NCI-H128 (cell line): Measurements from ENCODE around the gene CNGA1.
"Not testable (repeated sequence)": the region's sequence is repeated elsewhere in the genome, so short reads cannot be mapped to it uniquely, and the experiment has no call there.

Experiments used
- DNase-seq: peaks from one replicate; lab custom pipeline; 2025; ENCODE audit not compliant: unreplicated experiment; lab: John Stamatoyannopoulos, UW

Gene CNGA1

GRCh38 chr4:48031802-48032525 is 15.5 kb upstream of the CNGA1 start:
- DNase-seq = no peak

DNA sequence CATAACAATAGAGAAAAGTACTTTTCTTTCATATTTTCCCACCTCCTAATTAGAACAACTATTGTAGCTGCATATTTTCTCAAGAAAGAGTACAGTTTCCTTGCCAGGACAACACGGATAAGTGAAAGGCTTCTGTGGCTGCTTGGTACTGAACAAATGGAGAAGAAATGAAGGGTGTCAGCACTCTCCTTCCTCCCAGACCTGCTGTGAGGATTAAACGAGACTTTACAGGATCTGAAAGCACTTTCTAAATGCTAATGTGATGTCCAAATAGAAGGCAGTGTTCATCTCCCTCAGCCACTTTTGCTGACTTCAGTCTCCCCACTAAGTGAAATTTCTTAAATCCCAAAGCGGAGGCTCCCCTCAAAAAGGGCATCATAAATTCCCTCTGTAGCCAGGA is 14.0 kb upstream of the CNGA1 start:
- DNase-seq = no peak

DNA sequence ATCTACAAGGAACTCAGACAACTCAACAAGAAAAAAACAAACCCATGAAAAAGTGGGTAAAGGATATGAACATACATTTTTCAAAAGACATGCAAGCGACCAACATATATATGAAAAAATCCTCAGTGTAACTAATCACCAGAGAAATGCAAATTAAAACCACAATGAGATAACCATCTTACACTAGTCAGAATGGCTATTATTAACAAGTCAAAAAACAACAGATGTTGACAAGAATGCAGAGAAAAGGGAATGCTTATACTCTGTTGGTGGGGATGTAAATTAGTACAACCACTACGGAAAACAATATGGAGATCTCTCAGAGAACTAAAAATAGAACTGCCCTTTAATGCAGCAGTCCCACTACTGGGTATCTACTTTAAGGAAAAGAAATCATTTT is 12.2 kb upstream of the CNGA1 start:
- DNase-seq = no peak

DNA sequence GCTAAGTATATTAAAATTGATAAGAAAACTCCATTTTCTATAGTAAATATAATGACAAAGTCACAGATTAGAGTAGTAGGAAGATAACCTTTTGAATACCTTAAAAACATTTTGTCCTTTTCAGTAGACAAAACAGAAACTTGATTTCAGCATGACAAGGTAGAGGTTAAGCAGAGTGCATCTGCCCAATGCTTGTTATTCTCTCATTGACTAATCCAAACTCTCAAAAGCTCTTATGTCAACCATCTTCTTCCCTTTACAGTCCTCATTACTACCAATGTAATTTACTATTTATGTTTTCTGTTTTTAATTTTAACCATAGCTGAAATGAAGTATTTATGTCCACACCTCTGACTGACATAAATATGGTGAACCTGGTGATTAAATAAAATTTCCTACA is 11.2 kb upstream of the CNGA1 start:
- DNase-seq = no peak

DNA sequence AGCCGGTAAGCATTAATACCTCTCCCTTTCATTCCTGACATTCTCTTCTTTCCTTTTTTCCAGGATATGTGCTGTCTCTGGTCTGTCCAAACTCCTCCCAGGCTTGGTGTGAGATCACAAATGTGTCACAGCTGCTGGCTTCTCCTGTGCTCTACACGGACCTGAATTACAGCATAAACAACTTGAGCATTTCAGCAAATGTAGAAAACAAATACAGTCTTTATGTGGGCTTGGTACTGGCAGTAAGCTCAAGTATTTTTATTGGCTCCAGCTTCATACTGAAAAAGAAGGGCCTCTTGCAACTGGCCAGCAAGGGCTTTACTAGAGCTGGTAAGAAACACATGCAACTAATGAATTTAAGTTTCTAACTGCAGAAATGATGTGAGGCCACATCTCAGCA is 8.5 kb upstream of the CNGA1 start:
- DNase-seq = no peak

GRCh38 chr4:48024522-48024921 is 8.0 kb upstream of the CNGA1 start:
- no peak for DNase-seq

DNA sequence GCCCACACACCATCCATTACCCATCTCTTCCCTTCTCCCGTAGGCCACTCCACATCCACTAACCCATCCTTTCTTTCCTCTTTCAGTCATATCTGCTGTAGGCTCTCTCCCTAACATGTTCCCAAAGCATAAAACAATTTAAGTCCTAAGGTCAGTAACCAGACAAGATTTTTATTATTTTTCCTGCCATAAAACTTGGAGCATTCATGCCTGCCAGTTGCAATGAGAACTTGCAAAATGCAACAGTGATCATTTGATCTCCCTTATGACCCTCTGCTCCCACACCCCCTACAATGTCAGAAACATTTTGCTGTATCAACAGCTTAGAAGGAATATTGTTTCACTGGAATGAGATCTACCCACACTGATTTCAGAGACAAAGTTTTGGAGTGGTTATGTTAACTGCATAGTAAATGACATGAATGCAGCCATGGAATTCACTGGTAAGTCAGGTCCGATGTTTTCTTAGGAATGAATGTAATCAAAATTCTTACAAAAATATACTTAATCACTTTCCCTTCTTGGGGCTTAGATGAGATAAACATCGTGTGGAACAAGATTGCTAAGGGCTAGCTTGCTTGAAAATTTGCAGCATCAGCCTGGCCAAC is 5.8 kb upstream of the CNGA1 start:
- no peak for DNase-seq

DNA sequence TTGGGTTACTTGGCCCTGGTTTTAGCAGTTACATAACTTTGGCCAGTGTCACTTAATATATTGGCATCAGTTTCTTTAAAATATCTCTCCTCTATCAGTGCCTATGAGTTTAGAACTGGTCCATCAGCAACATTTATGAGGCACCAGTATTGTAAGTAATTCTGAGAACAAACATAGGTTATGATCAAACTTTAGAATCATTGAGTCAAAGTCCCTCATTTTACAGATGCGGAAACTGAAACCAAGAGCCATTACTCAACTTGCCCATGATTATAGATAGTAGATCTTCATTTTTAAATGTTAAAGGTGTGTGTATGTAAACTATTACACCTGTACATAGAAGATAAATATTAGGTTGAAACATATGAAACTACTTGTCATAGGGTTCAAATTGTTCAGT is 4.6 kb upstream of the CNGA1 start:
- no peak for DNase-seq

GRCh38 chr4:48018112-48018511 is 1.6 kb upstream of the CNGA1 start:
- DNase-seq = no peak

GRCh38 chr4:48017108-48017571 is 659 bp upstream of the CNGA1 start:
- no peak for DNase-seq

DNA sequence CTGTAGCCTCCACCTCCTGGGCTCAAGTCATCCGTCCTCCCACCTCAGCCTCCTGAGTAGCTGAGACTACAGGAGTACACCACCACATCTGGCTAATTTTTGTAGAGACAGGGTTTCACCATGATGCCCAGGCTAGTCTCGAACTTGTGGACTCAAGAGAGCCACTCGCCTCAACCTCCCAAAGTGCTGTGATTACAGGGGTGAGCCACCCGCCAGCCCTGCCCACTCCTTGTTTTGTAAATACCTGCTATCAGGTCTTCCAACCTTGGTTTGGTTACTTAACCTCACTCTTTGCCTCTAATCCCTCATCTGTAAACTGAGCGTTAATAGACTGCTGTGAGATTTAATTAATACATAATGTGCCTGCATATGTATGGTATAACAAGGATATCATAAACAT is 803 bp downstream of the CNGA1 start:
- DNase-seq = no peak

DNA sequence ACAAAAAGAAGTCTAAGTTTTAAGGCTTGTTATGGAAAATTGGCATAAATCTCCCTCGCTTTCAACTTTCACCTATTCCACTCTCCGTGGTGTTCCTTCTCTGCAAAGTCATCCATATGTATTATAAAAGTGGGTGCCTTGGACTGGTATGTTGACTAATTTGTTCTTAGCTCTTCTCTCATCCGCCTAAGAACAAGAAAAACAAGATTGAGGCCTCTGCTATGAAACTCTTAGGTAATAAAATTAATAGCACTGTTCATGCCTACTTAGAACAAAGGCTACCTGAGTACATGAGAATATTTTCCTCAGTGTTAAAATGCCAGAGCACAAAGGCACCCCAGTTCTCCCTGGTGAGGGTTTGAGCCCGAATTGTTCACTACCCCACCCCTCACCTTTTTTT is 1.3 kb downstream of the CNGA1 start:
- DNase-seq = no peak

GRCh38 chr4:48012824-48013223 is 3.7 kb downstream of the CNGA1 start:
- no peak for DNase-seq

GRCh38 chr4:48011722-48012121 is 4.8 kb downstream of the CNGA1 start:
- DNase-seq = no peak

DNA sequence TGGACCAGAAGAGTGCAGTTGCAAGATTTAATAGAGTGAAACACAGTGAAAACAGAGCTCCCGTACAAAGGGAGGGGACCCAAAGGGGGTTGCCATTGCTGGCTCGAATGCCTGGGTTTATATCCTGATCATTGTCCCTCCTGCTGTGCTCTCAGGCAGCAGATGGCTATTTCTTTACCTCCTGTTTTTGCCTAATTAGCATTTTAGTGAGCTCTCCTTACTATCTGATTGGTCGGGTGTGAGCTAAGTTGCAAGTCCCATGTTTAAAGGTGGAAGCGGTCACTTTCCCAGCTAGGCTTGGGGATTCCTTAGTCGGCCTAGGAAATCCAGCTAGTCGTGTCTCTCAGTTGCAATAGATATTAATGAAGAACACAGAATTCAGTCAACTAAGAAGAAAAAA is 5.6 kb downstream of the CNGA1 start:
- DNase-seq = not testable (repeated sequence)

DNA sequence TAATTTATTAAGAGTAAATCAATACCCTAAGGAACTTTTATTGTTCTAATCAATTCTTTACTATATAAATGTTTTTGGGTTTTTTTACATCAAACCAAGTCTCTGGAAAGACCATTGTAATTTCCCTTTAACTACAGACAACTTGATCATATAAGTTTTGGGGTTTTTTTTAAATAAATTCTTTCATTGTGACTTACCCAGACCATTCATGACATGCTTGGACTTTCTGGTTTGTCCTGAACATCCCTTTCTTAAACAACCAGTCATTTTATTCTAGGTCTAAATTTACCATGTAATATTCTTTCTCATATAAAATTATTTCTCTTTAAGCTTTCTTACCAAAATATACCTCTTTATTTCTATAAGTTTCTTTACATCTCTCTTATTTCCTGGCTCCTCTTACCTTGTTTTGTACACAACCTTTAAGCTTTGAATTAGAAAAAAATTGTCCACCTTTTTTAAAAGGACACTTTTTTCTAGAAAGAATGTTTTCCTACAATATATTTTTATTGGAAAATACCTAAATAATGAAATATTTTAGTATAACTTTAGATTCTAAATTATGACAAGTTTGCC is 8.4 kb downstream of the CNGA1 start:
- DNase-seq = no peak

DNA sequence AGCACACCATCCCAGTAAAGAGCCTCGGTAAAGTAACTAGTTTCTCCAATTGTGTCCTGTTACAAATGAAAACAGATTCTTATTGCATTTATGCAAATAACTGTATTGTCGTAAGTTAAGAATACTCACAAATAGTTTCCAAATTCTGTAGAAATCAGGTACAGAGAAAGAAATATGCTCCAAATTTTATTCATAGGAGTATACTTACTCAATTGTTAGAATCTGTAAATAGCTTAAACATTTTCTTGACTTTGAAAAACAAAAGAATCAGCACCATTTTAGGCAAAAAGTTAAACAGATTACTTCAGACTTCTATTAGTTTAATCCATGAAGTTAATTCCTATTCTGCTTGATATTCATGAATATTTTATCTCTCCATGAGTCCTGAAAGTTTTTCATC is 10.7 kb downstream of the CNGA1 start:
- no peak for DNase-seq

DNA sequence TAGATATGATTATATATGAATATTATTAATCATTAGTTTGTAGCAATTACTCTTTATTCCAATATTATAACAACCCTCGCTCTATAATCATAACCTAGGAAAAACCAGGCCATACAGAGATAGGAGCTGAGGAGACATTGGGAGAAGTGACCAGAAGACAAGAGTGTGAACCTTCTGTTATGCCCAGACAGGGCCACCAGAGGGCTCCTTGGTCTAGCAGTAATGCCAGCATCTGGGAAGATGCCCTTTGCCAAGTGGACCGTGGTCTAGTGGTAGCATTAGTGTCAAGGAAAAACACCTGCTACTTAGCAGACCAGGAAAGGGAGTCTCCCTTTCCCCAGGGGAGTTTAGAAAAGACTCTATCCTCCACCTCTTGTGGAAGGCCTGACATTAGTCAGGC is 12.9 kb downstream of the CNGA1 start:
- not testable (repeated sequence) for DNase-seq

DNA sequence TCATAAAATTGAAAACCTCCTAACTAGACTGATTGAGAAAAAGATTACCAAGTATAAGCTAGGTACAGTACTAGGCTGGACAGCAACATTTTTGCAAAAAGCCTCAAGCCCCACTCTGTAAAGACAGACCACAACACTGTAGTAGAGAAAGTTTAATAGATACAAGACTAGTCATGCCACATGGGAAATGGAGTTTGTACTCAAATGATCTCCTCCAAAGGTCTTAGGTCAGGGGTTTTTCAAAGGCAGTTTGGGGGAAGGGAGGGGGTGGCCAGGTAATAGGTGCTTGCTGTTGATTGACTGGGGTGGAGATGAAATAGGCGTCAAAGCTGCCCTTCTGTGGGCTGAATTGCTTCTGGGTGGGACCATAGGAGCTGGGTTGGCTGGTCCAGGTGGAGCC is 14.2 kb downstream of the CNGA1 start:
- no peak for DNase-seq

DNA sequence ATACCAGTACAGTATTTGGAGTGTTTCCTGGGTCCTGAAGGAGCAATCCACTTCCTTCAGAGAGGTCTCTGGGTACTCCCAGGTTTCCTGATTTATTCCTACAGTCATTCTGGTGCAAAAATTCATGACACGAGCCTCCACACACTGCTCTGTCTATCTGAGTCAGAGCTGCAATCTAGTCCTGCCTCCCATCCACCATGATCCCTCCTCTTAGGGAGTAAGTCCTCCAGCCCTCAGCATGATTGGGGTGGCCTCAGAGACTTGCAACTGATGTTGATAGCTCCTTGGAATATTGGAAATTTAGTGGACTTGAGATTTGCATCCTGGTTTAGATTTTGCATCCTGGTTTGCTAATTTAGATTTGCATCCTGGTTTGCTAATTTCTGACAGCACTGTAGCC is 20.5 kb downstream of the CNGA1 start:
- no peak for DNase-seq

DNA sequence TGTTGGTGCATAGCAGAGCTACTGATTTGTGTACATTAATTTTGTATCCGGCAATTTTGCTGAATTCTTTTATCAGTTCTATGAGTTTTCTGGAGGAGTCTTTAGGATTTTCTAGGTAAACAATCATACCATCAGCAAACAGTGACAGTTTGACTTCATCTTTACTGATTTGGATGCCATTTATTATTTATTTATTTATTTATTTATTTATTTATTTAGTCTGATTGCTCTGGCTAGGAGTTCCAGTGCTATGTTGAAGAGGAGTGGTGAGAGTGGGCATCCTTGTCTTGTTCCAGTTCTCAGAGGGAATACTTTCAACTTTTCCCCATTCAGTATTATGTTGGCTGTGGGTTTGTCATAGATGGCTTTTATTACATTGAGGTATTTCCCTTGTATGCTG is 24.0 kb downstream of the CNGA1 start:
- not testable (repeated sequence) for DNase-seq

DNA sequence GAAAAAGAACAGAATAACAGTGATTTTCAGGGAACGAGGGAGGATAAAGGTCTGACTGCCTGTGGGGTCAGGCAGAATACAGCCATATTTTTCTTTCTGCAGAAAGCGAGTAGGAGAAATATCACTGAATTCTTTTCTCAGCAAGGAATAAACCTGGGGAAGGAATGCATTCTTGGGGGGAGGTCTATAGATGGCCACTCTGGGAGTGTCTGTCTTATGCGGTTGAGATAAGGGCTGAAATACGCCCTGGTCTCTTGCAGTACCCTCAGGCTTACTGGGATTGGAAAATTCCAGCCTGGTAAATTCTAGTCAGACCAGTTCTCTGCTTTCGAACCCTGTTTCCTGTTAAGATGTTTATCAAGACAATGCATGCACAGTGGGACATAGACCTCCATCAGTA is 26.3 kb downstream of the CNGA1 start:
- DNase-seq = no peak

GRCh38 chr4:47974566-47974965 is 41.9 kb downstream of the CNGA1 start:
- DNase-seq = no peak
